HCT116 (cell line): ENCODE measurements around the gene GTF3C2. TPM values are rescaled to one million over a fixed set of nuclear protein-coding genes. Genes with fewer than 3 reads are reported as not detected.

Experiments used
- ATAC-seq: fragments of 200-7000 bp; cut with Tn5 transposase; 2 replicates; pipeline ENCODE4 v1.9.1; 2020; ENCODE audit warnings: mild to moderate bottlenecking, moderate library complexity
- BruUV-seq: library from RNA; stranded (reverse); fragments of 400-500 nt; replicated peaks from 2 replicates; lab custom pipeline; 2021; lab: Mats Ljungman, UMichigan
- CTCF ChIA-PET: fragments of 300-600 bp; sonication (Branson Sonifier 250); formaldehyde crosslinking; loops from one replicate; lab custom pipeline; 2021; ENCODE audit warnings: antibody characterized with exemption; lab: Charles Lee
- POLR2A ChIA-PET: fragments of 300-600, 350-600 bp; sonication (Branson Sonifier 250); formaldehyde crosslinking; loops from one replicate; lab custom pipeline; 2021; ENCODE audit warnings: antibody characterized with exemption; lab: Charles Lee
- RAD21 ChIA-PET, 2 experiments: fragments of 300-600 bp; sonication (Branson Sonifier 250); formaldehyde crosslinking; loops; one replicate each; lab custom pipeline; 2023; ENCODE audit warnings: low total read pairs in 2 of 2; ENCODE audit not compliant: uncharacterized antibody in 2 of 2, unreplicated experiment in 2 of 2, low non-redundant PET in 1 of 2; lab: Charles Lee
- DNase-seq: peaks from one replicate; pipeline ENCODE4 v3.0.0-alpha.2; 2010; ENCODE audit warnings: low read depth, low spot score
- H2AFZ ChIP-seq: fragments of 200-600 bp; shearing (Covaris generic), sonication (generic); 2 replicates; pipeline ENCODE4 v1.6.1; 2017; ENCODE audit warnings: low read depth, mixed run types, mixed read lengths, antibody characterized with exemption, low read length; ENCODE audit not compliant: poor library complexity, severe bottlenecking
- H3K27ac ChIP-seq: 2 replicates; pipeline ENCODE4 v1.5.1; 2012; ENCODE audit warnings: low read depth, low read length
- H3K27me3 ChIP-seq: fragments of 200-600 bp; sonication (generic); 2 replicates; pipeline ENCODE4 v1.6.1; 2016; ENCODE audit warnings: mixed run types, low read length, mixed read lengths; ENCODE audit not compliant: insufficient read depth
- H3K36me3 ChIP-seq, 2 experiments: fragments of 200-500 bp in 1 of 2; fragments of 200-600 bp in 1 of 2; sonication (Bioruptor generic) in 1 of 2; sonication (generic) in 1 of 2; 2 replicates each; pipeline versions ENCODE4 v1.5.1 to v1.6.1; 2014 to 2016; ENCODE audit warnings: low read length in 2 of 2, inconsistent platforms in 1 of 2, mixed read lengths in 1 of 2, mixed run types in 1 of 2; ENCODE audit not compliant: insufficient read depth in 2 of 2, control insufficient read depth in 1 of 2
- H3K4me1 ChIP-seq, 2 experiments: fragments of 200-600 bp in 1 of 2; sonication (generic) in 1 of 2; 2 replicates each; pipeline versions ENCODE4 v1.5.1 to v1.6.1; 2012 to 2017; ENCODE audit warnings: low read length in 2 of 2, inconsistent platforms in 1 of 2, mild to moderate bottlenecking in 1 of 2, mixed read lengths in 1 of 2, mixed run types in 1 of 2, moderate library complexity in 1 of 2; ENCODE audit not compliant: insufficient read depth in 2 of 2, control insufficient read depth in 1 of 2
- H3K4me2 ChIP-seq: fragments of 200-600 bp; sonication (generic); 2 replicates; pipeline ENCODE4 v1.6.1; 2017; ENCODE audit warnings: mixed run types, low read length, mixed read lengths
- H3K4me3 ChIP-seq, 2 experiments: fragments of 200-600 bp in 1 of 2; sonication (generic) in 1 of 2; replicated peaks in 1 of 2; 2 replicates each; pipeline ENCODE4 v1.5.1; 2011 to 2016; ENCODE audit warnings: low read length in 2 of 2, control low read depth in 1 of 2, low read depth in 1 of 2, mild to moderate bottlenecking in 1 of 2, mixed read lengths in 1 of 2, mixed run types in 1 of 2
- H3K79me2 ChIP-seq: fragments of 200-600 bp; sonication (generic); 2 replicates; pipeline ENCODE4 v1.6.1; 2017; ENCODE audit warnings: mild to moderate bottlenecking, mixed run types, low read length, moderate library complexity, mixed read lengths; ENCODE audit not compliant: insufficient read depth
- H3K9ac ChIP-seq: fragments of 200-600 bp; sonication (generic); 2 replicates; pipeline ENCODE4 v1.6.1; 2016; ENCODE audit warnings: low read length, mixed read lengths
- H3K9me2 ChIP-seq: fragments of 200-600 bp; sonication (generic), shearing (Covaris generic); 2 replicates; pipeline ENCODE4 v1.6.1; 2017; ENCODE audit warnings: mixed run types, mild to moderate bottlenecking, moderate library complexity; ENCODE audit not compliant: insufficient read depth
- H3K9me3 ChIP-seq, 2 experiments: fragments of 200-500 bp in 1 of 2; fragments of 200-600 bp in 1 of 2; sonication (Bioruptor generic) in 1 of 2; sonication (generic) in 1 of 2; 2 replicates each; pipeline ENCODE4 v1.6.1; 2014 to 2017; ENCODE audit warnings: low read length in 2 of 2, mixed read lengths in 2 of 2, inconsistent platforms in 1 of 2, low read depth in 1 of 2, mild to moderate bottlenecking in 1 of 2, mixed run types in 1 of 2, moderate library complexity in 1 of 2; ENCODE audit not compliant: control insufficient read depth in 1 of 2, insufficient read depth in 1 of 2
- H4K20me1 ChIP-seq: fragments of 200-600 bp; sonication (generic), shearing (Covaris generic); 2 replicates; pipeline ENCODE4 v1.6.1; 2017; ENCODE audit warnings: mixed run types, mild to moderate bottlenecking, moderate library complexity; ENCODE audit not compliant: insufficient read depth
- EGR1 ChIP-seq: IDR thresholded peaks from 2 replicates; pipeline ENCODE4 v1.6.1; 2012; ENCODE audit warnings: low read depth
- ELF1 ChIP-seq: IDR thresholded peaks from 2 replicates; pipeline ENCODE4 v1.6.1; 2012; ENCODE audit warnings: low read depth, borderline replicate concordance
- EZH2 ChIP-seq: fragments of 200-600 bp; sonication (generic); IDR thresholded peaks from 2 replicates; pipeline ENCODE4 v1.6.1; 2017; ENCODE audit warnings: antibody characterized with exemption, mixed run types
- EZH2phosphoT487 ChIP-seq: fragments of 200-600 bp; IDR thresholded peaks from 2 replicates; pipeline ENCODE4 v1.6.1; 2018; ENCODE audit warnings: antibody characterized with exemption, borderline replicate concordance
- FOSL1 ChIP-seq: IDR thresholded peaks from 2 replicates; pipeline ENCODE4 v1.6.1; 2012; ENCODE audit warnings: low read depth
- JUND ChIP-seq: IDR thresholded peaks from 2 replicates; pipeline ENCODE4 v1.6.1; 2012
- POLR2A ChIP-seq: IDR thresholded peaks from 2 replicates; pipeline ENCODE4 v1.7.0; 2011; ENCODE audit warnings: borderline replicate concordance; ENCODE audit not compliant: insufficient read depth, insufficient read length; ENCODE audit errors: extremely low read depth
- POLR2AphosphoS5 ChIP-seq: IDR thresholded peaks from 2 replicates; pipeline ENCODE4 v1.6.1; 2011; ENCODE audit warnings: mild to moderate bottlenecking, low read depth, low read length, moderate library complexity
- RAD21 ChIP-seq: IDR thresholded peaks from 2 replicates; pipeline ENCODE4 v1.6.1; 2012; ENCODE audit warnings: low read depth, mild to moderate bottlenecking
- SRF ChIP-seq: IDR thresholded peaks from 2 replicates; pipeline ENCODE4 v1.6.1; 2012; ENCODE audit warnings: low read depth
- TCF7L2 ChIP-seq: IDR thresholded peaks from 2 replicates; pipeline ENCODE4 v1.7.0; 2011; ENCODE audit warnings: borderline replicate concordance, inconsistent platforms; ENCODE audit not compliant: insufficient read depth, insufficient read length; ENCODE audit errors: extremely low read depth
- YY1 ChIP-seq: IDR thresholded peaks from 2 replicates; pipeline ENCODE4 v1.6.1; 2011; ENCODE audit warnings: low read length, low read depth, moderate library complexity, mild to moderate bottlenecking; ENCODE audit not compliant: insufficient replicate concordance; ENCODE audit errors: extremely low read depth
- intact Hi-C: fragments of 100-400 bp; cut with micrococcal nuclease; formaldehyde crosslinking; loops from 2 replicates; pipeline ENCODE4 v1.10.0; 2022
- total RNA-seq: library from RNA; stranded (reverse); gene quantifications from one replicate; pipeline ENCODE4 v1.2.1, GENCODE V29; 2021; ENCODE audit not compliant: unreplicated experiment
- TF ChIP-seq, protein P1 (sequence below): IDR thresholded peaks from 2 replicates; pipeline ENCODE4 v1.6.1; 2012
- TF ChIP-seq, protein P2 (sequence below): IDR thresholded peaks from 2 replicates; pipeline ENCODE4 v1.6.1; 2011; ENCODE audit warnings: mild to moderate bottlenecking, low read length, moderate library complexity; ENCODE audit not compliant: insufficient replicate concordance; ENCODE audit errors: extremely low read depth
- TF ChIP-seq, protein P3 (sequence below), 3 experiments: fragments of 200-600 bp in 1 of 3; sonication (generic) in 1 of 3; IDR thresholded peaks in 2 of 3; conservative IDR thresholded peaks in 1 of 3; 2 replicates each; pipeline ENCODE4 v1.5.1; 2012 to 2017; ENCODE audit warnings: low read depth in 2 of 3, low read length in 2 of 3, antibody characterized with exemption in 1 of 3, borderline replicate concordance in 1 of 3, control low read depth in 1 of 3, mild to moderate bottlenecking in 1 of 3, mixed read lengths in 1 of 3, mixed run types in 1 of 3, moderate library complexity in 1 of 3; ENCODE audit not compliant: insufficient read depth in 1 of 3

Gene GTF3C2
- total RNA-seq, 1 experiment from 2014 or later: 88.2 TPM

DNA sequence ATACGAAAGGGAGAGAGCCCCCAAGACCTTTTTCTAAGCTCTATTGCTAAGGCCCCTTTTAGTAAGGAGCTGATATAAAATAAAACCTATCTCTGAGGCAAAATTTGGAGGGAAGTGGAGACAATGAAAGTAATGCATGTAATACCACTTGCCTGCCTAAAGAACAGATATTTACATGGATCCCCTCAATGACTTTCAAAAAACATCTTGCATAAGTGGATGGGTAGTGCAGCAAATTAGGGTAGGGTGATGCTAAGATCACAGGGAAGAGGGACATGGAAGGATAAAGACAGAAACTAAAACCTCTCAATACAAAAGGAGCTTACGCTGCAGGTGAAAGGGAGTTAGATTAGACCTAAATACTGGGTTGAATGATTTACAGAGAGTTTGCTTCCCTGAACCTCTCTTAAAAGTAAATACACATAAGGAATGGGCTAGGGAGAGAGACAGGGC, 22.8 kb upstream of the GTF3C2 start:
- Histone ChIP-seq H3K9me3 (no peaks in the 10 kb centered on the region), H3K9me2 (no peaks in the 10 kb centered on the region), H2AFZ (no peak overlapping the region), H3K4me3 (peak overlapping the region; percentile 72 to 80), H4K20me1 (no peaks in the 10 kb centered on the region), H3K36me3 (peaks cover 29 to 59% of the 10 kb centered on the region in 2 experiments; a peak in 3 of 4 replicates), H3K4me1 (peaks cover 3 to 27% of the 10 kb centered on the region in 2 experiments; a peak in 3 of 4 replicates), H3K27me3 (no peaks in the 10 kb centered on the region), H3K9ac (peak overlapping the region; percentile 80), H3K79me2 (peaks cover 23% of the 10 kb centered on the region), H3K4me2 (peak overlapping the region; percentile 99), H3K27ac (peak overlapping the region; percentile 67)
- no peak for TF ChIP-seq JUND
- TF ChIP-seq YY1: no peak
- no peak for TF ChIP-seq SRF
- TF ChIP-seq TCF7L2: no peak
- TF ChIP-seq, protein P1, sequence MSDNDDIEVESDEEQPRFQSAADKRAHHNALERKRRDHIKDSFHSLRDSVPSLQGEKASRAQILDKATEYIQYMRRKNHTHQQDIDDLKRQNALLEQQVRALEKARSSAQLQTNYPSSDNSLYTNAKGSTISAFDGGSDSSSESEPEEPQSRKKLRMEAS: no peak
- no peak for TF ChIP-seq EZH2
- no peak for TF ChIP-seq EGR1
- TF ChIP-seq, protein P2, sequence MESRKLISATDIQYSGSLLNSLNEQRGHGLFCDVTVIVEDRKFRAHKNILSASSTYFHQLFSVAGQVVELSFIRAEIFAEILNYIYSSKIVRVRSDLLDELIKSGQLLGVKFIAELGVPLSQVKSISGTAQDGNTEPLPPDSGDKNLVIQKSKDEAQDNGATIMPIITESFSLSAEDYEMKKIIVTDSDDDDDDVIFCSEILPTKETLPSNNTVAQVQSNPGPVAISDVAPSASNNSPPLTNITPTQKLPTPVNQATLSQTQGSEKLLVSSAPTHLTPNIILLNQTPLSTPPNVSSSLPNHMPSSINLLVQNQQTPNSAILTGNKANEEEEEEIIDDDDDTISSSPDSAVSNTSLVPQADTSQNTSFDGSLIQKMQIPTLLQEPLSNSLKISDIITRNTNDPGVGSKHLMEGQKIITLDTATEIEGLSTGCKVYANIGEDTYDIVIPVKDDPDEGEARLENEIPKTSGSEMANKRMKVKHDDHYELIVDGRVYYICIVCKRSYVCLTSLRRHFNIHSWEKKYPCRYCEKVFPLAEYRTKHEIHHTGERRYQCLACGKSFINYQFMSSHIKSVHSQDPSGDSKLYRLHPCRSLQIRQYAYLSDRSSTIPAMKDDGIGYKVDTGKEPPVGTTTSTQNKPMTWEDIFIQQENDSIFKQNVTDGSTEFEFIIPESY: no peak
- no peak for TF ChIP-seq ELF1
- no peak; the same call in 1 of the 2 replicates for TF ChIP-seq POLR2AphosphoS5
- TF ChIP-seq POLR2A: no peak
- no peak for TF ChIP-seq EZH2phosphoT487
- TF ChIP-seq, protein P3, sequence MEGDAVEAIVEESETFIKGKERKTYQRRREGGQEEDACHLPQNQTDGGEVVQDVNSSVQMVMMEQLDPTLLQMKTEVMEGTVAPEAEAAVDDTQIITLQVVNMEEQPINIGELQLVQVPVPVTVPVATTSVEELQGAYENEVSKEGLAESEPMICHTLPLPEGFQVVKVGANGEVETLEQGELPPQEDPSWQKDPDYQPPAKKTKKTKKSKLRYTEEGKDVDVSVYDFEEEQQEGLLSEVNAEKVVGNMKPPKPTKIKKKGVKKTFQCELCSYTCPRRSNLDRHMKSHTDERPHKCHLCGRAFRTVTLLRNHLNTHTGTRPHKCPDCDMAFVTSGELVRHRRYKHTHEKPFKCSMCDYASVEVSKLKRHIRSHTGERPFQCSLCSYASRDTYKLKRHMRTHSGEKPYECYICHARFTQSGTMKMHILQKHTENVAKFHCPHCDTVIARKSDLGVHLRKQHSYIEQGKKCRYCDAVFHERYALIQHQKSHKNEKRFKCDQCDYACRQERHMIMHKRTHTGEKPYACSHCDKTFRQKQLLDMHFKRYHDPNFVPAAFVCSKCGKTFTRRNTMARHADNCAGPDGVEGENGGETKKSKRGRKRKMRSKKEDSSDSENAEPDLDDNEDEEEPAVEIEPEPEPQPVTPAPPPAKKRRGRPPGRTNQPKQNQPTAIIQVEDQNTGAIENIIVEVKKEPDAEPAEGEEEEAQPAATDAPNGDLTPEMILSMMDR (IDR thresholded peaks at IDR 0.05 in 2 of 3, conservative IDR thresholded peaks at IDR 0.05 in 1 of 3; ENCODE audit: borderline replicate concordance in 1 of 3, insufficient read depth in 1 of 3, low read depth in 2 of 3, low read length in 2 of 3): no peak
- TF ChIP-seq RAD21: no peak
- TF ChIP-seq FOSL1: no peak
- BruUV-seq: TSS peak; percentile 6
- ChIA-PET POLR2A (interaction anchor here (1.0 to 1.7 kb wide), 3 partner anchors 8 to 13 kb away, joined by 3 to 6 read pairs (median 5); partner anchors contain the start of genes EIF2B4 and SNX17), RAD21 (no interaction called here), CTCF (interaction anchor here (1.0 to 2.0 kb wide), 3 partner anchors 8 to 77 kb away, joined by 3 to 6 read pairs (median 5); partner anchors contain the start of gene EIF2B4)
- no peak for ATAC-seq
- intact Hi-C loops: no loop called here
- no peak for DNase-seq
